NCI-H345 (cell line): ENCODE results near the gene HOXD10.
A peak's percentile ranks its signal among the peaks of the same experiment; 100 is the strongest.

ENCODE experiments used
- DNase-seq: peaks from one replicate; lab custom pipeline; 2025; lab: John Stamatoyannopoulos, UW

HOXD10 gene

GRCh38 chr2:176123411-176124109 is 7.0 kb downstream of the HOXD10 start:
- DNase-seq: no peak

- no peak for DNase-seq
Measured at GRCh38 chr2:176124110-176124946, 7.8 kb downstream of the HOXD10 start.

- DNase-seq: no peak
Measured at GRCh38 chr2:176124947-176125771, 8.6 kb downstream of the HOXD10 start.

- DNase-seq: no peak
Measured at GRCh38 chr2:176125772-176126054, 9.1 kb downstream of the HOXD10 start.

- DNase-seq: peak; percentile 73
Measured at GRCh38 chr2:176126929-176127773, 10.6 kb downstream of the HOXD10 start.

GRCh38 chr2:176127774-176128072 is 11.1 kb downstream of the HOXD10 start:
- DNase-seq: no peak

- peak; percentile 50 for DNase-seq
Measured at GRCh38 chr2:176128172-176128981, 11.8 kb downstream of the HOXD10 start.

GRCh38 chr2:176128982-176129796 is 12.6 kb downstream of the HOXD10 start, which contains the start of gene HOXD8:
Gene HOXD8 (plus strand): TSS chr2:176129705. CDS start chr2:176130367, 662 bp downstream.
- peak; percentile 87 for DNase-seq

- peak; percentile 78 for DNase-seq
Measured at GRCh38 chr2:176129813-176130146, 13.2 kb downstream of the HOXD10 start.

- peak; percentile 76 for DNase-seq
Measured at GRCh38 chr2:176130147-176130956, 13.8 kb downstream of the HOXD10 start.

GRCh38 chr2:176130957-176131847 is 14.6 kb downstream of the HOXD10 start:
- DNase-seq: no peak

GRCh38 chr2:176131848-176132158 is 15.2 kb downstream of the HOXD10 start:
- no peak for DNase-seq

GRCh38 chr2:176132205-176133171 is 15.9 kb downstream of the HOXD10 start:
- DNase-seq: no peak

- DNase-seq: no peak
Measured at GRCh38 chr2:176133389-176133788, 16.8 kb downstream of the HOXD10 start.

- DNase-seq: no peak
Measured at GRCh38 chr2:176134035-176134434, 17.5 kb downstream of the HOXD10 start.

- DNase-seq: peak; percentile 19
Measured at GRCh38 chr2:176135035-176135440, 18.5 kb downstream of the HOXD10 start.
